Cardiac fibroblast (primary cell): ENCODE results near the gene THUMPD3.

Source experiments
- DNase-seq, 2 donors: peaks; one replicate each; pipeline versions ENCODE4 v3.0.0 to v3.0.0-alpha.2; 2010; ENCODE audit warnings: low read depth in 2 of 2
- H3K4me3 ChIP-seq, 2 donors: replicated peaks in 1 of 2; 1 replicate in 1 of 2; 2 replicates in 1 of 2; pipeline ENCODE4 v1.5.1; 2011; ENCODE audit warnings: low read depth in 2 of 2, low read length in 2 of 2, mild to moderate bottlenecking in 2 of 2, moderate library complexity in 1 of 2
- CTCF ChIP-seq: IDR thresholded peaks from one replicate; pipeline ENCODE4 v1.5.1; 2011; ENCODE audit warnings: low read depth, mild to moderate bottlenecking, low read length, inconsistent platforms

The THUMPD3 gene

GRCh38 chr3:9387322-9387655 is 24.4 kb downstream of the THUMPD3 start:
- DNase-seq, result no peak
- H3K4me3 ChIP-seq, result no peak overlapping the region
- TF ChIP-seq CTCF, result no peak

GRCh38 chr3:9388142-9388541 is 25.3 kb downstream of the THUMPD3 start:
- DNase-seq, result no peak
- TF ChIP-seq CTCF, result no peak
- H3K4me3 ChIP-seq, result no peak overlapping the region

- no peak for DNase-seq
- H3K4me3 ChIP-seq, result no peak overlapping the region
- TF ChIP-seq CTCF, result no peak
Observed at GRCh38 chr3:9388562-9389272, 25.9 kb downstream of the THUMPD3 start.

GRCh38 chr3:9390265-9390888 is 27.5 kb downstream of the THUMPD3 start:
- DNase-seq, result no peak
- TF ChIP-seq CTCF, result no peak

GRCh38 chr3:9392041-9392440 is 29.2 kb downstream of the THUMPD3 start:
- DNase-seq, result no peak
- no peak for TF ChIP-seq CTCF
- no peak overlapping the region for H3K4me3 ChIP-seq

More at GRCh38 chr3:9390265-9390888, 27.5 kb downstream of the THUMPD3 start:
- no peak overlapping the region for H3K4me3 ChIP-seq

- TF ChIP-seq CTCF, result no peak
- DNase-seq, result no peak
- peak overlapping the region; percentile 65 to 73 for H3K4me3 ChIP-seq
Observed at GRCh38 chr3:9395570-9396300, 32.9 kb downstream of the THUMPD3 start.
